HuH-7 (cell line): ENCODE data around the gene TMEM19.
"Not testable (repeated sequence)": the region's sequence is repeated elsewhere in the genome, so short reads cannot be mapped to it uniquely, and the experiment has no call there.

ENCODE experiments used
- DNase-seq: peaks from one replicate; pipeline ENCODE4 v3.0.0; 2011; ENCODE audit warnings: low spot score

The TMEM19 gene

GRCh38 chr12:71666259-71666658, 19.6 kb upstream of the TMEM19 start:
- no peak for DNase-seq

GRCh38 chr12:71671311-71671710, 14.6 kb upstream of the TMEM19 start:
- no peak for DNase-seq

- DNase-seq: no peak
These were observed 14.1 kb upstream of the TMEM19 start for GRCh38 chr12:71671816-71672215.

GRCh38 chr12:71682466-71682865, 3.4 kb upstream of the TMEM19 start:
- no peak for DNase-seq

GRCh38 chr12:71683633-71684032, 2.2 kb upstream of the TMEM19 start:
- DNase-seq: no peak

- DNase-seq: no peak
These were observed 1.8 kb upstream of the TMEM19 start for GRCh38 chr12:71684081-71684480.

GRCh38 chr12:71685312-71685906, 473 bp upstream of the TMEM19 start:
- no peak for DNase-seq

GRCh38 chr12:71686658-71687025, 760 bp downstream of the TMEM19 start:
- no peak for DNase-seq

GRCh38 chr12:71687172-71687571, 1.3 kb downstream of the TMEM19 start:
- not testable (repeated sequence) for DNase-seq

GRCh38 chr12:71688961-71689570, 3.2 kb downstream of the TMEM19 start:
- no peak for DNase-seq

GRCh38 chr12:71691504-71692129, 5.7 kb downstream of the TMEM19 start:
- DNase-seq: no peak

GRCh38 chr12:71693126-71693525, 7.2 kb downstream of the TMEM19 start:
- no peak for DNase-seq

GRCh38 chr12:71693651-71694050, 7.8 kb downstream of the TMEM19 start:
- not testable (repeated sequence) for DNase-seq

GRCh38 chr12:71694099-71694820, 8.4 kb downstream of the TMEM19 start:
- no peak for DNase-seq

- no peak for DNase-seq
These were observed 9.9 kb downstream of the TMEM19 start for GRCh38 chr12:71695782-71696181.

- not testable (repeated sequence) for DNase-seq
These were observed 16.3 kb downstream of the TMEM19 start for GRCh38 chr12:71702181-71702580.

- DNase-seq: no peak
These were observed 16.7 kb downstream of the TMEM19 start for GRCh38 chr12:71702590-71702989.

- no peak for DNase-seq
These were observed 17.3 kb downstream of the TMEM19 start for GRCh38 chr12:71703206-71703605.

GRCh38 chr12:71704920-71705319, 19.0 kb downstream of the TMEM19 start:
- no peak for DNase-seq

GRCh38 chr12:71708658-71709057, 22.8 kb downstream of the TMEM19 start:
- DNase-seq: no peak

GRCh38 chr12:71710276-71711125, 24.6 kb downstream of the TMEM19 start:
- no peak for DNase-seq

- DNase-seq: no peak
These were observed 32.7 kb downstream of the TMEM19 start for GRCh38 chr12:71718611-71719010.
